Fibroblast of skin of back (primary cell): Measurements from ENCODE around the gene OTOF.

Source experiments
- DNase-seq: peaks from one replicate; pipeline ENCODE4 v3.0.0-alpha.2; 2013

The OTOF gene

DNA sequence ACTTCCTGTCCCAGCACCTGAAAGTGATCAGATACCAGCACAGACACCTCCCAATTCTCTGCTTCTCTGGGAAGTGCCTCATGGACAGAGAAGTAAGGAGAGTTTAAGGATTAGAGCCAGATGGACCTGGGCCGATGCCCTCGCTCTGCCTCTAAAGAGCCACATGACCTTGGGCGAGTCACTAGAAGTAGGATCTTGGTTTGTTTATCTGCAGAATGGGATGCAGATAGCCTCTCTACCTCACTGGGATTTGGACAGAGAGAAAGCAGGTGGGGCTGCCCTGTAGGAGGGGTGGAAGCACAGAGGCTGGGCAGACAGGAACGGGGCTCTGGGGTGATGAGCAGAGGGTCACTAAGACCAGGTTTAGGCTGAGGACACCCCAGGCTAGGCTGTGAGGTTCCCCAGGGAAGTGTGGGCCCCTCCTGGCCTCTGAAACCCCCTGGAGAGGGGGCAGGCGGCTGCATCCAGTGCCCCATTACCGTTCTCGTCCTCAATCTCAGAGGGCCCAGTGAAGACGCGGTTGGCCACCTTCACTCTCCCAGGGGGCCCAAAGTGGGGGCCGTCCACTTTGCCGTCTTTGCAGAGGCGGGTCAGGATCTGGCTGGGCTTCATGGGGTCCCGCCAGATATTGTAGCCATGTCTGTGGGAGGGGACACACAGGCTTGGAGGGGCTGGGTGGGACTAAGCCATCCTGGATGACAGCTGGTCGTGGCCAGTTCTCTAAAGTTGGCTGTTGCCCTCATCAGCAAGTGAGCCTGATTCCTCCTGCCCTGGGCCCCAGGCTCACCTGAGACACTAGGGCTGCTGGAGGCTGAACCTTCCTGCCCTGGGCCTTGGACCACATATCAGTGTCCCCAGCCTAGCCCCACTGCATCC, 13.3 kb downstream of the OTOF start:
- DNase-seq = no peak

DNA sequence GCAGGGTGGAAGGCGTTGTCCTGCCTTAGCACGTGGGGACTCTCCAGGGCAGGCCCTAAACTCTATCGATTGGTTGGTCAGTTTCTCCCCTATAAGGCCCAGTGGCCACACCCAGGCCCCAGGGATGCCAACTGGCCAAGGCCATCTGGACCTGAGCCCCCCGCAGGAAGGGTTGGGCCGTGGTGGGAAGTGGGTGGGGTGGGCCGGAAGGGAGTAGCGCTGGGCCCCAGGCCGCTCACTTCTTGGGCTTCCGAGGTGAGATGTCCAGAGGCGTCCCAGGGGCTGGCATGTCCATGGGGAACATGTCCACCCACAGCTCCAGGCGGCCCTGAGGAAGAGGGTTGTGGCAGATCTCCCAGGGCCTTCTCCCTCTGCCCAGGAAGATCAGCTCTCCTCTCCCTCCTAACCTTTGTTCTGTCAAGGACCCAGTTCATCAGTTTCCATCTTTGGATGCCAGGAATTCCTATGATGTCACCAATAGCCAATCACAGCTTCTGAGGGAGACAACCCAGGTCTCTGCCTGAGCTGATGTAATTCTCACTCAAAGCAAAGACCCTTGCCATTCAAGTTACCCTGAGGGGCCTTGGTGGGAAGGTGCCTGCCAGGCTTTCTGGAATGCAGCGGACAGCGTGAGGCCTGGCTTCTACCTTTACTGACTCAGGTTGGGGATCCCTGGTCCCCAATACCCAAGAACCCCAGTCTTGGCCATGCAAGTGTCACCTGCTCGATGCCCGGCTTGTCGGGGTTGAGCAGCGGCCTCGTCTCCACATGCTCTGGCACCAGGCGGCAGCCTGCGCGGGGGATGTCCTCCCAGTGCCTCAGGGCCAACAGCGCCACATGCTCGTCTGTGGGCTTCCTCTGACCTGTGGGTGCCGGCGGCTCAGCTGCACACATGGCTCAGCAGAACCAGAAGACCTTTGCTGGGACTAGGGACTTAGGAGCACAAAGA, 14.4 kb downstream of the OTOF start:
- peak; percentile 11 for DNase-seq

DNA sequence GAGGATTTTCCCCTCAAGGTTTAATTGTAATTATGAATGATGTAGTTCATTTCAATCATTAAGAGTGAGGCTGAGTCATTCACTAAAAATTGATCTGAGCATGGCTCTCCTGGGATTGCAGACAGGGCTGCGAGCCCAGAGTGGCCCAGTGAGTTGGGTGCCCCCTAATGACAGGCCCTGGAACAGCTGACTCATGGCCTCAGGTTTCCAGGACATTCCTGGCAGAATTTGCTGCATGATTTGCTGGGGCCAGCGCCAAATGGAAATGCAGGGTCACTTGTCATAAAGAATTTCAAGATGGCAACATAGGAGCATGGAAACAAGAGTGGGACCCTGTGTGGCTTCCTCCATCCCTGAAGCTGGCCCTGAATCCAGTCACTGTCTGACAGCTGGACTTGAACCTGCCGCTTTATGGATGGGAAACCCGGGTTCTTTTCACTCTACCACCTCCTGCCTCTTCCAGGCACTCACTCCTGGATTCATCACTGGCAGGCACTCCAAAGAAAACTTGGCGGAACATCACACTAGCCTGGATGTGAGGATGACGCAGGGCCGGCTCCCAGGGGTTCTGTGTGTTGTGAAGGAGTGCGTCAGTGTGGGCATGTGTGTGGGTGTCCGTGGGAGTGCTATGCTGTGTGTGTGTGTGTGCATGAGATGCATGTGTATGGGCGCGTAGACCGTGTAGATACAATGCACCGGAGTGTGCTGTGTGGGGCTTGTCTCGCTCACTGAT, 15.2 kb downstream of the OTOF start:
- DNase-seq = peak; percentile 56

GRCh38 chr2:26462100-26462499, 15.8 kb downstream of the OTOF start:
- no peak for DNase-seq

DNA sequence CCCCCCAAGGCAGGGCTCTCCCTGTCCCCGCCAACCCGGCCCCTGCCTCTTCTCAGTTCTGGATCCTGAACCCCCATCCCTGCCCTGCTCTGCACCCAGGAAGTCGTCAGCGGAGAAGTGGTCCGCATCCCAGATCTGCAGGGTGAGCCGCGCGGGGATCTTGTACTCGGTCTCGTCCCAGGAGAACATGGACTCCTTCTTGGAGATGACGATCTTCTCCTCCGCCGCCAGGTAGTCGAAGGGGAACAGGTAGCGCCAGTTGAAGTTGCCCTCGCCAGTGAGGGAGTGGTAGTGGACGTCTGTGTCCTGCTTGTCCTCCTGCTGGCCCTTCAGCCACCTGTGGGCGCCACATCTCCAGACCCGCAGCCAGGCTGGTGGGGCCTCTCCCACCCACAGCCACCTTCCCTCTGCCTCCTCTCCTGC, 16.3 kb downstream of the OTOF start:
- DNase-seq = no peak

- no peak for DNase-seq
Measured at GRCh38 chr2:26460613-26461031, 17.3 kb downstream of the OTOF start.

DNA sequence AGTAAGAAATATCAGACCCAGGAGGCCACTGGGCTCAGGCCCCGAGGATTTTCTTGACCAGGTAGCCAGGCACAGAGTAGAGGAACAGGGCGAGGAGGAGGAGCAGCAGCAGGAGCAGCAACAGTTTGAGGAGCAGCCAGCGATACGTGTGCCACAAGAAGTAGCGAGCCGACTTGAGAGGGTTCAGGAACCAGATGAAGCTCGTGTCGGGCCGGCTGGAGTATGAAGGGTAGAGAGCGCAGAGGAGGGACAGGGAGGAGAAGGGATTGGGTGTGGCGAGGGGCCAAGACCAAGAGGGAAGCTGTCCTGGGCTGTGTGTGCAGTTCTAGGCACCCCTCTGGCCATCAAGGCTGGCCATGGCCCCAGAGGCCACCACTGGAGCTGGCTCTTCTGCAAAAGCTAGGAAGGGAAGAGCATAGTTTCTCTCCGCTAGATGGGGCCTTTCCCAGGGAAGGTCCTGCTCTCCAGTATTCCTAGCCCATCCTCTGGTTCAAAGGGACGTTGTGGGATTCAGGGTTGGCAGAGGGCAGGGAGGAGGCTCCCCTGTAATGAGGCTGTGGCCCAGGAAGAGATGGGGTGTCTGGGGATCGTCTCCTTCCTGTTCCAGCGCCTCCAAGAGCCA, 17.8 kb downstream of the OTOF start:
- DNase-seq = no peak

DNA sequence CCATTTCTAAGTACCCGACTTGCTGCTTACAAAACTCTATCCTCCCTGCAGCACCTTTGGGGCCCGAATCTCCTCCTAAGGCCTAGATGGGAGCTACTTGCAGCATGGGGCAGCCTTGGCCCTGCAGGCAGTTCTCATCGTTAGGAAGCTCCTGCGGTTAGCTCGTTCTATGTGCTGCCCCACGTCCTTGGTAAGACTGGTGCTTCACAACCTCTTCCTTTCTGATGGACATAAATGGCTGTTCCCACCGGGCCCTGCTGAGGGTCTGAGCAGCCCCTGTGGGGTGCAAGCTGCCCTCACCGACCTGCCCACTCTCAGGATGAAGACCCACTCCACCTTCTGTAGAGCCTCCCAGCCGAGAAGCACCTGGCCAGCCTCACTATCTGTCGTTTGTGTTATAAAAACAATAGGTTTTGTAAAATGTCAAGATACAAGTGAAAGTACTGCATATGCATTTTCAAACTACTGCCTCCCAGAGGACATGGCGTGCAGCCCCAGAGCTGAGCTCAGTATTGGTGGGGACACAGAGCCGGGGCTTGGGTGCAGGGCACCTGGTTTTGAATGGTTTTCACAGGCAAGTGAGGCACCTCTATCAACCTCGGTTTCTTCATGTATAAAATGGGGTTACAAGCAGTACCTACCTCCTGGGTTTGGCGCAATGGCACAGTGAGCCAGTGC, 19.4 kb downstream of the OTOF start:
- DNase-seq = no peak

DNA sequence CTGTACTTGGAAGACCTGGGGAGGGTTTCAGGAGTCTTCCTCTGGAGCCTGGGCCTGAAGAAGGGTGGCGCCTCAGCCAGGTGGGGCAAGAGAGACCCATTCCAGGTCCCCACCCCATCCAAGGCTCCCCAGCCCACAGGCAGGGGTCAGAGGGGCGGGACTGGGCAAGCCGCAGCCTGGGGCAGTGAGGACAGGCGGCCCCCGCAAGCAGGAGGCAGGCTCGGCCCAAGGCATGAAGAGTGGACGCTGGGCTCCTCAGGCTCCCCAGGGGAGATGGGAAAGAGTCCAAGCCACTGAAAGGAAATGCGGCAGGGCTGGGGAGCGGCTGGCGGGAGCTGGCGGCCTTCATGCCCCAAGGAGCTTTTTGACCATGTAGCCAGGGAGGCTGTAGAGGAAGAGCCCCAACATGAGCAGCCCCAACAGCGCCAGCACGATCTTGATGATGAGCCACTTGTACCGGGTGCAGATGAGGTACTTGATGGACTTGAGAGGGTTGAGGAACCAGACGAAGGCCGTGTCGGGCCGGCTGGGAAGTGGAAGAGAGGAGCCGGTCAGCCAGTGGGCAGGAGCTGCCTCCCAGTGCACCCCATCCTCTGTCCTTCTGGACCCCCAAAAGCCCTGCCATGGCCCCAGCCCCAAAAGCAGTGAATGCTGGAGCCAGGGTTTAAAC, 20.1 kb downstream of the OTOF start:
- no peak for DNase-seq

GRCh38 chr2:26457251-26457666, 20.7 kb downstream of the OTOF start:
- no peak for DNase-seq

DNA sequence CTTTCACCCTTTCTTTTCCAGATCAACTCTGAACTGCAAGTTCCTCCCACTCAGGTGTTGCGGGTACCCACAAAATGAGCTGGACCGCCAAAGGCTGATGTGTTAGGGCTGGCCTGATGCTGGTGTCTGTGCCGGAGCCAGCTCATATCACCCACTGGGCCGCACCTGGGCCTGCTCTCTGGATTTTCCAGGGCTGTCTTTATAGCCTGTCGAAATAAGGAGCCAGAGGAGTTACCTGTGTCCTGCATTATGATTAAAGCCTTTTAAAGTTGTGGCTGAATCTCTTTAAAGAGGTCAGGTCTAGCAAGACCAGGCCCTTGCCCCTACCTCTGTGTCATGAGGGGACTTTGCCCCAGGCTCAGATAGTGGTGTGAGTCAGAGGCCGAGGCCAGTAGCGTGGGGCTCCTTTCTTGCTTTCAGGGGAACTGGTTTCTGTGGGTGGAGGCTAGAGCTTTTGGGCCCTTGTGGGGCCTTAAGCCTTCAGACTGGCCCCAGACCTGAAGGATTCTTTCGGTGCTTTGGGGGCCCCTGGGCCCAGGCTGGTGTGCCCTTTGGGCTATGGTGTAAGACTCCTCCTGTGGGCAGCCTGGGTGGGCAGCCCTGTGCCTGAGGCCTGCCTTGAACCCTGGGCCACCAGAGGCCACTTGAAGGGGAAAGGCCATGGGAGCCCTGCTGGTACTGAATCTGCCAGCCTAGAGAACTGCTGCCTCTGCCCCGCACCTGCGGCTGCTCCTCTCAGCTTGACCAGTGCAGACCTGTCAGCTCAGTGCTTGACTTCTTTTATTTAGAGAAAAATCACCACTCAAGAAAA, 21.3 kb downstream of the OTOF start:
- DNase-seq = no peak

DNA sequence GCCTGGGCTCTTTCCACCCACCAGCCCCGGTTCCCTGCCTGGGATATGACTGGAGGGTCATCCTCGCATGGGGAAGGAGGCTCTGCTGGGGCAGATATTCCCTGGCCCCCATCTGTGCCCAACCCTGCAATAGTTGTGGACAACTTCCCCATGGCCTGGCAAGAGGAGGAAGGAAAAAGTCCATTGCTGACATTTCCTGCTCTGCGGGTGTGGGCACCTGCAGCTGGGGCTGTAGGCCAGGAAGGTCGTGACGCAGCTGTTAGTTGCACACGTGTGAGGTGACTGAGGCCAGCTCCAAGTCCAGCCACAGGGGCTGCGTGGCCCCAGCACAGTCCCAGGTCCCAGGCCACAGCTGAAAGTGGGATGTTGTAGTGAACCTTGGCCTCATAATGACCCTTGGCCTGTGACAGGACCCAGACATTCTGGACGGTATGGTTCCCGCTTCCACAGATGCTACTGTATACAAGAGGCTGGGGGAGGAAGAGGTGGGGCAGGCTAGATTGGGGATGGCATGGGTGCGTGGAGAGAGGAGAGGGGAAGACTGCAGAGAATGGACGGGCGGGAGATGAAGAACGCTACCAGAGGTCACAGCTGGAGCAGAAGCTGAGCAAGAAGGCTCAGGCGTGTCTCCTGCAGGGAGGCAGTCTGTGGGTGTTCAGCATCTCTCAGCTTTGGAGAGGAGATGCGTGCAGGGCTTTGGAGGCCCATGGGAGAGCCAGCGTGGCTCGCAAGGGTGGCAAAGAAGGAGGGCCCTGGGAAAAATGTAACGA, 22.1 kb downstream of the OTOF start:
- no peak for DNase-seq

DNA sequence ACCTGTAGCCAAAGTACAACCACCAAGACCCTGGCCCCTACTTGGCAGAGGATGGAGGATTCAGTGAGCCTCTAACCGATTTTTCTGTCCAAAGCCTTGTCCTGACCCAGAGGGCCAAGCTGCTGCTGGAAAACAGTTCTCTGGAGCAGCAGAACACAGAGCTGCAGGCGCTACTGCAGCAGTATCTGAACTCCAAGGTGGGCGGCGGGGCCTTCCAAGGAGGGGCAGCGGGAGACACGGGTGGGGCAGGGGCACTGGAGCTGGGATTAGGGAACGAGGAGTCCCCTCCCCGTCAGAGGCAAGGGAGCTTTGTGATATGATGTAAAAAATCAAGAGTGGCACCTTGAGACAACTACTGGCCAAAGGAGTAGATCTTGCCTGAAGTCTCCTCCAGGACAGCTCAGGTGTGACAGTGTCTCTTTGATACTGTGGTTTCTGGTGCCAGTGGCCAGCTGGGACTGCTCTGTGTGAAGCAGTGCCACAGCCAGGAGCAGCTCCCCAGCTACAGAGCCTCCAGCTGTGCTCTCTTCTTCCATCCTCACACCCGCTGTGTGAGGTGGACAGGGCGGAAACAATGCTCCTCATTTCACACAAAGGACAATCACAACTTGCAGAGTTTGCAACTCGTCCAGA, 22.8 kb downstream of the OTOF start:
- DNase-seq = no peak

GRCh38 chr2:26454561-26455001, 23.3 kb downstream of the OTOF start:
- DNase-seq = no peak

- no peak for DNase-seq
Measured at GRCh38 chr2:26453421-26454329, 24.2 kb downstream of the OTOF start.

DNA sequence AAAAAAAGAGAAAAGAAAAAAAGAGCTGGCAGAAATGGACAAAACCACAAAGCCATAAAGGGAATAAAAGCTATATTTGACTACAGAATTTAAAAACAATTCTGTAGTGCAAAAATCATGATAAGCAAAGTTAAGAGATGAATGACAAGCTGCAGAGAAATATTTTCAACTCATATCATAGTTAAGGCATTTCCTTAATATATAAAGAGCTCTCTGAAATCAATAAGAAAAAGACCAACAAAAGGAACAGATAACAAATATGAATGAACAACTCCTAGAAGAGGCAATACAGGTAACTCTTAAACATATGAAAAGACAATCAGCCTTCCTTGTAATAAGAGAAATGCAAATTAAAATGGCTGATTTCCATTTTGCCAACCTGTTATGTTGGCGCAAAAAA, 26.2 kb downstream of the OTOF start:
- no peak for DNase-seq

DNA sequence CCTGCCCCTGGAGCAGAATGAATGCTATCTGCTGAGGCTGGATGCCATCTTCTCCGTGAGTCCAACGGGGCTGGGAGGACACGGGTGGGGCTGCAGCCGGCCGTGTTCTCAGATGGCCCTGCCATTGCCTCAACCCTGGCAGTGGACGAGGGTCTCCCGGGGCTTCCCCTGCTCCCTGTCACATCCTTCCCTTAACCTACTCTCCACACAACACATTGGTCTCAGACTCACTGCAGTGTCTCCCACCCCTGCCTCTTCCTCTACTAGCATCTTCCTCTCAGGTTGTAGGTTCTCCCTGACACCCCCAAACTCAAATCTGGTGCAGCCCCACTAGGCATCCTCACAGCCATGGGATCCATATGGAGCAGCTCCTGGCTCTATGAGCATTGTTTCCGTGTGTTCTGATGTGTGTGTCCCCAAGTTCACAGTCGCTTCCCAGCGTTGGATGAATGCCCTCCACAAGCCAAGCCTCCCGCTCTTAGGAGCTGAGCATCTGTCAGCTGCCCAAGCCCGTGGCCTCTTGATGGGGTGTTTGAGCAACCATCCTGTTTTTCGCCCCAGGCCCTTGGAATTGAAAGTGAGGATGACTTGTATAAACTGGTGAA, 27.8 kb downstream of the OTOF start:
- DNase-seq = no peak
